ENCODE measurements around the gene CFAP92. TPM values are rescaled to one million over a fixed set of nuclear protein-coding genes. Genes with fewer than 3 reads are reported as not detected.

The CFAP92 gene
- total and polyA plus RNA-seq, 2 donors (not counting 3 experiments of a cell fraction or from before 2014, with no cell fraction given) = 0.04 to 0.62 TPM

GRCh38 chr3:128935922-128936321 is 58.0 kb downstream of the CFAP92 start:
- dilution Hi-C loops (cut with MboI; ENCODE audit: extremely low pct_ligation_motif_present, low sequenced_read_pairs) = no loop called here
- no peak for FAIRE-seq

More at GRCh38 chr3:128935922-128936321, 58.0 kb downstream of the CFAP92 start:
- Histone ChIP-seq H2AFZ (ENCODE audit: low read depth, low read length) (no peak overlapping the region), H3K79me2 (ENCODE audit: control insufficient read depth, insufficient read depth, low read length) (no peaks in the 10 kb centered on the region), H3K36me3 (ENCODE audit: control insufficient read depth in 2 of 2, extremely low read depth in 1 of 2, insufficient read depth in 2 of 2, low read length in 2 of 2) (no peaks in the 10 kb centered on the region), H4K20me1 (replicated peaks; ENCODE audit: control insufficient read depth, extremely low read depth, insufficient read depth, low read length) (no peaks in the 10 kb centered on the region), H3K9me1 (replicated peaks; ENCODE audit: control insufficient read depth, extremely low read depth, insufficient read depth, low read length) (no peaks in the 10 kb centered on the region), H3K4me3 (replicated peaks in 1 of 3; ENCODE audit: insufficient read depth in 1 of 3, low read depth in 1 of 3, low read length in 3 of 3) (no peak overlapping the region), H3K4me2 (ENCODE audit: insufficient read depth, low read length) (no peak overlapping the region), H3K9ac (replicated peaks; ENCODE audit: extremely low read depth, insufficient read depth, low read length) (no peak overlapping the region), H3K9me3 (replicated peaks; ENCODE audit: control insufficient read depth, insufficient read depth, low read length) (no peaks in the 10 kb centered on the region), H3K4me1 (ENCODE audit: control insufficient read depth, extremely low read depth, insufficient read depth, low read length) (no peaks in the 10 kb centered on the region), H3K27me3 (ENCODE audit: control insufficient read depth in 2 of 2, insufficient read depth in 2 of 2, low read length in 2 of 2) (peaks cover 5 to 6% of the 10 kb centered on the region in 2 experiments), H3K27ac (ENCODE audit: insufficient read depth, low read depth, low read length) (no peak overlapping the region)
- no peak for TF ChIP-seq POLR2AphosphoS5 (IDR thresholded peaks at IDR 0.05; ENCODE audit: insufficient read depth, low read depth, low read length)
- no peak for TF ChIP-seq MYC (IDR thresholded peaks at IDR 0.05; ENCODE audit: low read depth, low read length)
- TF ChIP-seq CTCF (IDR thresholded peaks at IDR 0.05; ENCODE audit: extremely low read depth in 1 of 2, insufficient read depth in 1 of 2, low read depth in 1 of 2, low read length in 2 of 2) = no peak
- TF ChIP-seq GATA2 (IDR thresholded peaks at IDR 0.05; ENCODE audit: insufficient read depth, insufficient read length, low read depth, low read length) = no peak
- no peak for TF ChIP-seq FOS (IDR thresholded peaks at IDR 0.05; ENCODE audit: borderline replicate concordance, insufficient read depth, low read length)
- TF ChIP-seq POLR2A (IDR thresholded peaks at IDR 0.05; ENCODE audit: low read depth, low read length) = no peak
- TF ChIP-seq EZH2 (IDR thresholded peaks at IDR 0.05; ENCODE audit: borderline replicate concordance, low read depth, low read length, severe bottlenecking) = no peak
- TF ChIP-seq MAX (IDR thresholded peaks at IDR 0.05; ENCODE audit: insufficient read depth, insufficient read length) = no peak
- no peak for TF ChIP-seq JUN (IDR thresholded peaks at IDR 0.05; ENCODE audit: borderline replicate concordance, insufficient read depth, insufficient read length, low read depth)
- intact Hi-C loops (cut with micrococcal nuclease) = no loop called here
- BruUV-seq (replicated peaks) = no TSS peak
- ChIA-PET POLR2A (no interaction called here), CTCF (interaction anchor here (1.0 kb wide), 1 partner anchor 34 kb away, joined by 3 read pairs; no protein-coding TSS in a partner anchor)
- no peak for DNase-seq (ENCODE audit: low read depth, low spot score)
